ENCODE data around the gene ADAMTS15. TPM values are rescaled to one million over a fixed set of nuclear protein-coding genes. Genes with fewer than 3 reads are reported as not detected.

ADAMTS15 gene
- total and polyA plus RNA-seq, 2 donors (not counting 1 experiment from before 2014, with no cell fraction given): 18.2 to 24.9 TPM

DNA sequence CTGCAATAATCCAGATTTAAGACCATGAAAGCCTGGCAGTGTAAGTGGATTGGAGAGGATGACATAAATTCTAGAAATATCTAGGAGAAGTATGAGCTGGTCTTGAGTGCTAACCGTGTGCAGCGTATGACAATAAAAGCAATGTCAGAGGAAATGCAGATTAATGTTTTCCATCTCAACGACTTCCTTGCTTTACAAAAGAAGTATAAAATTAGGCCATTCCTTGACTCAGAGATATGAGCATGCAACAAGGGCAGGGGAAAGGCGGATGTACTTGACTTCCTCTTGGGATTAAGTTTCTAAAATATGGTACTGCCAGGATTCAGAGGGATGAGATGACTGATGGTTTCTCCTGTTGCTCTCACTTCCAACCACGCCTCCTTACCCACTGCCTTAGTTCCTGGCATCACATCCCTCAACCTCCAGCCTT is 32.3 kb downstream of the ADAMTS15 start:
- no peaks in the 10 kb centered on the region for H4K20me1 ChIP-seq (ENCODE audit: control insufficient read depth, extremely low read depth, insufficient read depth, low read length)
- no peak overlapping the region for H3K4me2 ChIP-seq (ENCODE audit: extremely low read depth, insufficient read depth, low read length)
- peaks cover 5% of the 10 kb centered on the region for H3K36me3 ChIP-seq (ENCODE audit: control insufficient read depth, insufficient read depth, low read length)
- H3K27me3 ChIP-seq (ENCODE audit: control insufficient read depth, insufficient read depth, low read length): no peaks in the 10 kb centered on the region
- no peak overlapping the region for H3K9ac ChIP-seq (ENCODE audit: insufficient read depth, low read length)
- no peaks in the 10 kb centered on the region for H3K9me3 ChIP-seq (ENCODE audit: control insufficient read depth, insufficient read depth, low read depth, low read length)
- no peaks in the 10 kb centered on the region for H3K79me2 ChIP-seq (ENCODE audit: control insufficient read depth, insufficient read depth, low read length)
- H2AFZ ChIP-seq (ENCODE audit: low read length): no peak overlapping the region
- peaks cover 26% of the 10 kb centered on the region for H3K4me1 ChIP-seq (ENCODE audit: control insufficient read depth, extremely low read depth, insufficient read depth, low read length)
- no peak overlapping the region for H3K27ac ChIP-seq (ENCODE audit: insufficient read depth, low read length)
- DNase-seq (ENCODE audit: low read depth in 2 of 2): peak in 1 of 2 donors; percentile 71
- TF ChIP-seq EZH2 (IDR thresholded peaks at IDR 0.05; ENCODE audit: low read length, missing control alignments): no peak
- TF ChIP-seq, protein P1, sequence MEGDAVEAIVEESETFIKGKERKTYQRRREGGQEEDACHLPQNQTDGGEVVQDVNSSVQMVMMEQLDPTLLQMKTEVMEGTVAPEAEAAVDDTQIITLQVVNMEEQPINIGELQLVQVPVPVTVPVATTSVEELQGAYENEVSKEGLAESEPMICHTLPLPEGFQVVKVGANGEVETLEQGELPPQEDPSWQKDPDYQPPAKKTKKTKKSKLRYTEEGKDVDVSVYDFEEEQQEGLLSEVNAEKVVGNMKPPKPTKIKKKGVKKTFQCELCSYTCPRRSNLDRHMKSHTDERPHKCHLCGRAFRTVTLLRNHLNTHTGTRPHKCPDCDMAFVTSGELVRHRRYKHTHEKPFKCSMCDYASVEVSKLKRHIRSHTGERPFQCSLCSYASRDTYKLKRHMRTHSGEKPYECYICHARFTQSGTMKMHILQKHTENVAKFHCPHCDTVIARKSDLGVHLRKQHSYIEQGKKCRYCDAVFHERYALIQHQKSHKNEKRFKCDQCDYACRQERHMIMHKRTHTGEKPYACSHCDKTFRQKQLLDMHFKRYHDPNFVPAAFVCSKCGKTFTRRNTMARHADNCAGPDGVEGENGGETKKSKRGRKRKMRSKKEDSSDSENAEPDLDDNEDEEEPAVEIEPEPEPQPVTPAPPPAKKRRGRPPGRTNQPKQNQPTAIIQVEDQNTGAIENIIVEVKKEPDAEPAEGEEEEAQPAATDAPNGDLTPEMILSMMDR (conservative IDR thresholded peaks at IDR 0.05 in 1 of 2, IDR thresholded peaks at IDR 0.05 in 1 of 2; ENCODE audit: low read depth in 1 of 2, low read length in 2 of 2): no peak
- H3K4me3 ChIP-seq (replicated peaks in 1 of 4; ENCODE audit: control extremely low read depth in 1 of 4, insufficient read depth in 1 of 4, low read depth in 3 of 4, low read length in 4 of 4): no peak overlapping the region

- H3K27me3 ChIP-seq (ENCODE audit: control insufficient read depth, insufficient read depth, low read length): no peaks in the 10 kb centered on the region
- H3K4me1 ChIP-seq (ENCODE audit: control insufficient read depth, extremely low read depth, insufficient read depth, low read length): peaks cover 14% of the 10 kb centered on the region
- H3K36me3 ChIP-seq (ENCODE audit: control insufficient read depth, insufficient read depth, low read length): no peaks in the 10 kb centered on the region
- H3K4me2 ChIP-seq (ENCODE audit: extremely low read depth, insufficient read depth, low read length): no peak overlapping the region
- no peak overlapping the region for H3K4me3 ChIP-seq (replicated peaks in 1 of 4; ENCODE audit: control extremely low read depth in 1 of 4, insufficient read depth in 1 of 4, low read depth in 3 of 4, low read length in 4 of 4)
- no peak overlapping the region for H3K9ac ChIP-seq (ENCODE audit: insufficient read depth, low read length)
- DNase-seq (ENCODE audit: low read depth in 2 of 2): no peak
- no peaks in the 10 kb centered on the region for H3K79me2 ChIP-seq (ENCODE audit: control insufficient read depth, insufficient read depth, low read length)
- no peak overlapping the region for H3K27ac ChIP-seq (ENCODE audit: insufficient read depth, low read length)
- TF ChIP-seq EZH2 (IDR thresholded peaks at IDR 0.05; ENCODE audit: low read length, missing control alignments): no peak
- TF ChIP-seq, protein P1 (conservative IDR thresholded peaks at IDR 0.05 in 1 of 2, IDR thresholded peaks at IDR 0.05 in 1 of 2; ENCODE audit: low read depth in 1 of 2, low read length in 2 of 2): no peak
- no peak overlapping the region for H2AFZ ChIP-seq (ENCODE audit: low read length)
- no peaks in the 10 kb centered on the region for H3K9me3 ChIP-seq (ENCODE audit: control insufficient read depth, insufficient read depth, low read depth, low read length)
- no peaks in the 10 kb centered on the region for H4K20me1 ChIP-seq (ENCODE audit: control insufficient read depth, extremely low read depth, insufficient read depth, low read length)
Observed at GRCh38 chr11:130483124-130483523, 34.7 kb downstream of the ADAMTS15 start.

GRCh38 chr11:130485983-130486382 is 37.5 kb downstream of the ADAMTS15 start:
- no peak for TF ChIP-seq EZH2 (IDR thresholded peaks at IDR 0.05; ENCODE audit: low read length, missing control alignments)
- TF ChIP-seq, protein P1 (conservative IDR thresholded peaks at IDR 0.05 in 1 of 2, IDR thresholded peaks at IDR 0.05 in 1 of 2; ENCODE audit: low read depth in 1 of 2, low read length in 2 of 2): no peak
- H3K79me2 ChIP-seq (ENCODE audit: control insufficient read depth, insufficient read depth, low read length): no peaks in the 10 kb centered on the region
- H3K4me1 ChIP-seq (ENCODE audit: control insufficient read depth, extremely low read depth, insufficient read depth, low read length): peaks cover 5% of the 10 kb centered on the region
- no peaks in the 10 kb centered on the region for H4K20me1 ChIP-seq (ENCODE audit: control insufficient read depth, extremely low read depth, insufficient read depth, low read length)
- H3K27me3 ChIP-seq (ENCODE audit: control insufficient read depth, insufficient read depth, low read length): no peaks in the 10 kb centered on the region
- no peak overlapping the region for H3K4me2 ChIP-seq (ENCODE audit: extremely low read depth, insufficient read depth, low read length)
- H3K27ac ChIP-seq (ENCODE audit: insufficient read depth, low read length): no peak overlapping the region
- H3K36me3 ChIP-seq (ENCODE audit: control insufficient read depth, insufficient read depth, low read length): no peaks in the 10 kb centered on the region
- H3K4me3 ChIP-seq (replicated peaks in 1 of 4; ENCODE audit: control extremely low read depth in 1 of 4, insufficient read depth in 1 of 4, low read depth in 3 of 4, low read length in 4 of 4): no peak overlapping the region
- no peak overlapping the region for H2AFZ ChIP-seq (ENCODE audit: low read length)
- H3K9ac ChIP-seq (ENCODE audit: insufficient read depth, low read length): no peak overlapping the region
- H3K9me3 ChIP-seq (ENCODE audit: control insufficient read depth, insufficient read depth, low read depth, low read length): no peaks in the 10 kb centered on the region
- no peak for DNase-seq (ENCODE audit: low read depth in 2 of 2)
